Upper lobe of left lung (tissue), 6 donors: ENCODE data around the gene C1orf185. TPM values are rescaled to one million over a fixed set of nuclear protein-coding genes. Genes with fewer than 3 reads are reported as not detected.

ENCODE experiments used
- ATAC-seq, 2 donors: fragments of 200-7000 bp; cut with Tn5 transposase; one replicate each; pipeline ENCODE4 v1.9.1; 2022; ENCODE audit warnings: mild to moderate bottlenecking in 2 of 2, moderate library complexity in 2 of 2; ENCODE audit not compliant: low FRiP score in 2 of 2
- DNase-seq, 2 donors: peaks; one replicate each; pipeline ENCODE4 v3.0.0-alpha.2; 2019 to 2020
- H3K27ac ChIP-seq, 4 donors: fragments of 200-600 bp; sonication (generic); one replicate each; pipeline ENCODE4 v1.5.1; 2016 to 2019
- H3K27me3 ChIP-seq, 4 donors: fragments of 200-600 bp; sonication (generic); one replicate each; pipeline ENCODE4 v1.5.1; 2017 to 2019
- H3K36me3 ChIP-seq, 4 donors: fragments of 200-600 bp; sonication (generic); one replicate each; pipeline ENCODE4 v1.5.1; 2016 to 2019
- H3K4me1 ChIP-seq, 4 donors: fragments of 200-600 bp; sonication (generic); one replicate each; pipeline ENCODE4 v1.5.1; 2018 to 2019
- H3K4me3 ChIP-seq, 4 donors: fragments of 200-600 bp; sonication (generic); one replicate each; pipeline ENCODE4 v1.5.1; 2017 to 2019; ENCODE audit warnings: mild to moderate bottlenecking in 2 of 4, moderate library complexity in 1 of 4
- H3K9me3 ChIP-seq, 4 donors: fragments of 200-600 bp; sonication (generic); one replicate each; pipeline ENCODE4 v1.5.1; 2018 to 2019
- EP300 ChIP-seq, 4 donors: sonication (generic); formaldehyde crosslinking; IDR thresholded peaks; one replicate each; pipeline ENCODE4 v1.5.1; 2017; ENCODE audit warnings: antibody characterized with exemption in 4 of 4, control low read depth in 2 of 4
- POLR2A ChIP-seq, 4 donors: fragments of 450-650 bp; IDR thresholded peaks; one replicate each; pipeline ENCODE4 v1.5.1; 2016 to 2017; ENCODE audit warnings: antibody characterized with exemption in 4 of 4, mild to moderate bottlenecking in 2 of 4
- POLR2AphosphoS5 ChIP-seq, 2 donors: sonication (generic); formaldehyde crosslinking; IDR thresholded peaks; one replicate each; pipeline ENCODE4 v1.5.1; 2017; ENCODE audit warnings: antibody characterized with exemption in 2 of 2
- WGBS, 2 donors: methylation state at CpG; one replicate each; pipeline ENCODE4 v1.1.5; 2017 to 2018; 5-methylcytosine and 5-hydroxymethylcytosine counted together
- total RNA-seq, 6 donors: library from RNA; depleted of rRNA in 4 of 6; stranded (reverse); fragments of >200 nt in 4 of 6; gene quantifications; one replicate each; pipeline versions ENCODE4 v1.1.0 to v1.2.1, GENCODE V29; 2016 to 2021
- TF ChIP-seq, protein P1 (sequence below), 6 experiments: fragments of 450-650 bp in 4 of 6; fragments of 200-600 bp in 2 of 6; sonication (generic) in 2 of 6; IDR thresholded peaks; one replicate each; pipeline ENCODE4 v1.5.1; 2016 to 2019; ENCODE audit warnings: antibody characterized with exemption in 6 of 6
- donor health status: DM: no; HTN: no; CAD: no; lungs with moderate emphysema.
- donor health status: DM: no; HTN: yes; CAD: no; lungs with severe emphysema.

The C1orf185 gene
- total RNA-seq, 6 donors from 2014 or later, result not detected

DNA sequence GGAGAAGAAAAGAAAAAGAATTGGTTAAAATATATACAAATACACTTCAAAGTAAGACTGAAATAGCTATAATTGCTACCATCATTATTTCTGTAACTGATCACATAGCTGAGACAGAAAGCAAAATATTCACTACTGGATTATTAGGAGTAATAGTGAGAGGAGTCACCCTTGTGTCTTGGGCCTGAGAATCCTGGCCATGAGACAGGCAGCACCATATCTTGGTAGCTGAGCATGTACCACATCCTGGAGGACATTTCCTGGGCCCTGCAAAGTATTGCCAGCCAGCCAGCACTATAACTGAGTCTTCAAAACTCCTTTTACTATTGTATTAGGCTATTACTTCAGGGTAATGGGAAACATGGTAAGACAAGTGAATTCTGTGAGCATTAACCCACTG, 63.5 kb downstream of the C1orf185 start:
- H3K27ac ChIP-seq, result no peak overlapping the region
- no peaks in the 10 kb centered on the region for H3K9me3 ChIP-seq
- no peaks in the 10 kb centered on the region for H3K27me3 ChIP-seq
- no peak overlapping the region for H3K4me3 ChIP-seq
- ATAC-seq (no peak), DNase-seq (no peak)
- TF ChIP-seq POLR2A (IDR thresholded peaks at IDR 0.05) (no peak), EP300 (IDR thresholded peaks at IDR 0.05) (no peak), POLR2AphosphoS5 (IDR thresholded peaks at IDR 0.05) (no peak)
- TF ChIP-seq, protein P1, sequence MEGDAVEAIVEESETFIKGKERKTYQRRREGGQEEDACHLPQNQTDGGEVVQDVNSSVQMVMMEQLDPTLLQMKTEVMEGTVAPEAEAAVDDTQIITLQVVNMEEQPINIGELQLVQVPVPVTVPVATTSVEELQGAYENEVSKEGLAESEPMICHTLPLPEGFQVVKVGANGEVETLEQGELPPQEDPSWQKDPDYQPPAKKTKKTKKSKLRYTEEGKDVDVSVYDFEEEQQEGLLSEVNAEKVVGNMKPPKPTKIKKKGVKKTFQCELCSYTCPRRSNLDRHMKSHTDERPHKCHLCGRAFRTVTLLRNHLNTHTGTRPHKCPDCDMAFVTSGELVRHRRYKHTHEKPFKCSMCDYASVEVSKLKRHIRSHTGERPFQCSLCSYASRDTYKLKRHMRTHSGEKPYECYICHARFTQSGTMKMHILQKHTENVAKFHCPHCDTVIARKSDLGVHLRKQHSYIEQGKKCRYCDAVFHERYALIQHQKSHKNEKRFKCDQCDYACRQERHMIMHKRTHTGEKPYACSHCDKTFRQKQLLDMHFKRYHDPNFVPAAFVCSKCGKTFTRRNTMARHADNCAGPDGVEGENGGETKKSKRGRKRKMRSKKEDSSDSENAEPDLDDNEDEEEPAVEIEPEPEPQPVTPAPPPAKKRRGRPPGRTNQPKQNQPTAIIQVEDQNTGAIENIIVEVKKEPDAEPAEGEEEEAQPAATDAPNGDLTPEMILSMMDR (IDR thresholded peaks at IDR 0.05), result no peak
- H3K4me1 ChIP-seq, result no peaks in the 10 kb centered on the region
- no peaks in the 10 kb centered on the region for H3K36me3 ChIP-seq

DNA sequence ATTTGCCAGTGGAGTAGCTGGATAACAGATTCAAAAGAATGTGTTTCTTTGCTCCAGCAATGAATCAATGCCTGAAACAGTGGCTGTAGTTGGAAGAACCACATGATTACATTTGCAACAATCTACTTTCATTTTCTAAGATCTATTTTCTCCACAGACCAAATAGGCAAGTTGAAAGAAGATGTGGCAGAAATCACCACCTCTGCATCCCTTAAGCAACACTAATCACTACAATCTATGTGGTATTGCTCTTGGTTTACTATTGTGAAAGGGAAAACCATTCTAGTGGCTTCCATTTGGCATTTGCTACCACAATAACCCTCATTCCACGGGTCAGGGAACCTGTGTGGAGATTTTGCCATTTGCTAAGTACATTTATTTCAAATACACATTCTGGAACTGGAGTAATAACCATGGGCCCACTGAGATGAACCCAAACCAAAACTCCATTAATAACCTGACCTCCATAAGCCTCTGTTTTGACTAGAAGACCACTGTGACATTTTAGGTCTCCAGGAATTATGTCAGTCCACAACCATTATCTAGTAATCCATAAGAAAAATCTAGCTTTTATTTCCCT, 66.3 kb downstream of the C1orf185 start:
- WGBS, 2 donors, result 50 to 55% methylated on average over 1 of the region's 1 CpG
- Histone ChIP-seq H3K27ac (no peak overlapping the region), H3K4me1 (no peaks in the 10 kb centered on the region), H3K4me3 (no peak overlapping the region), H3K27me3 (no peaks in the 10 kb centered on the region), H3K9me3 (no peaks in the 10 kb centered on the region), H3K36me3 (no peaks in the 10 kb centered on the region)
- TF ChIP-seq POLR2AphosphoS5 (IDR thresholded peaks at IDR 0.05) (no peak), POLR2A (IDR thresholded peaks at IDR 0.05) (no peak), EP300 (IDR thresholded peaks at IDR 0.05) (no peak)
- TF ChIP-seq, protein P1 (IDR thresholded peaks at IDR 0.05), result no peak
- DNase-seq, result no peak
- no peak for ATAC-seq

DNA sequence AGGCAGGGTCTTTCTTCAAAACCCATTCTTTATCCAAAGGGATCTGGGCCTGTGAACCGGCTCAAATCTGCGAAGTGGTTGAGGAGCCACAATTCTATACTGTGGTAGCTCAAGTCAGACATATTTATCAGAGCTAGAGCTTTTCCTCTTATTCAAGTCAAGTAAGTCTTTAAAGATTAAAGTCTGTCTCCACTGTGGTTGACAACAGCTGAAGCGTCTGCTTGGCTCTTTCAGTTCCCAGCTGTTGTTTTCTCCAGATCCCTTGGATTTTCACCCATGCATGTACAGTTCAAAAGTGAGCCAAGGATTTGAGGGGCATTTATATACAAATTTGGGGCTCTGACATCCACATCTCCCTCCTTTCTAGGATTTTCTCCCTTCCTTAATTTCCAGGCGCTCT, 66.9 kb downstream of the C1orf185 start:
- ATAC-seq (no peak), DNase-seq (no peak)
- H3K36me3 ChIP-seq, result no peaks in the 10 kb centered on the region
- H3K27ac ChIP-seq, result no peak overlapping the region
- H3K9me3 ChIP-seq, result no peaks in the 10 kb centered on the region
- 84 to 92% methylated on average over 4 of the region's 4 CpGs for WGBS, 2 donors
- H3K4me1 ChIP-seq, result no peaks in the 10 kb centered on the region
- no peaks in the 10 kb centered on the region for H3K27me3 ChIP-seq
- no peak for TF ChIP-seq EP300 (IDR thresholded peaks at IDR 0.05)
- TF ChIP-seq POLR2AphosphoS5 (IDR thresholded peaks at IDR 0.05), result no peak
- no peak for TF ChIP-seq POLR2A (IDR thresholded peaks at IDR 0.05)
- TF ChIP-seq, protein P1 (IDR thresholded peaks at IDR 0.05), result no peak
- no peak overlapping the region for H3K4me3 ChIP-seq

DNA sequence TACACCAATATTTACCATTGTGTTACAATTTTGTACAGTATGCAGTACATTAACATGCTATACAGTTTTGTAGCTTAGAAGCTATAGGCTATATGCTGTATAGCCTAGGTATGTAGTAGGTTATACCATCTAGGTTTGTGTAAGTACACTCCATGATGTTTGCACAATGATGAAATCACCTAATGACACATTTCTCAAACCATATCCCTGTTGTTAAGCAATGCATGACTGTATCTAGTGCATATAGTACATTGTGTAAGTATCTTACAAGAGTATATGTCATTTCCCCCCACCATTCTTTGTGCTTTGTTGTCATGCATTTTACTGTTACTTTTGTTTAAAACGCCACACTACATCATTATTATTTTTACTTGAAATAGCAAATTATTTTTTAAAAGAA, 68.3 kb downstream of the C1orf185 start:
- no peak overlapping the region for H3K27ac ChIP-seq
- H3K4me1 ChIP-seq, result peaks cover 0 to 4% (median 0%) of the 10 kb centered on the region in 4 donors
- ATAC-seq, result no peak
- H3K27me3 ChIP-seq, result no peaks in the 10 kb centered on the region
- no peak for DNase-seq
- TF ChIP-seq EP300 (IDR thresholded peaks at IDR 0.05), result peak in 1 of 4 donors; percentile 68
- peak in 1 of 2 donors; percentile 60 for TF ChIP-seq POLR2AphosphoS5 (IDR thresholded peaks at IDR 0.05)
- TF ChIP-seq POLR2A (IDR thresholded peaks at IDR 0.05), result no peak
- TF ChIP-seq, protein P1 (IDR thresholded peaks at IDR 0.05), result no peak
- no peak overlapping the region for H3K4me3 ChIP-seq
- H3K36me3 ChIP-seq, result no peaks in the 10 kb centered on the region
- WGBS, 2 donors, result 68 to 79% methylated on average over 1 of the region's 1 CpG
- no peaks in the 10 kb centered on the region for H3K9me3 ChIP-seq

DNA sequence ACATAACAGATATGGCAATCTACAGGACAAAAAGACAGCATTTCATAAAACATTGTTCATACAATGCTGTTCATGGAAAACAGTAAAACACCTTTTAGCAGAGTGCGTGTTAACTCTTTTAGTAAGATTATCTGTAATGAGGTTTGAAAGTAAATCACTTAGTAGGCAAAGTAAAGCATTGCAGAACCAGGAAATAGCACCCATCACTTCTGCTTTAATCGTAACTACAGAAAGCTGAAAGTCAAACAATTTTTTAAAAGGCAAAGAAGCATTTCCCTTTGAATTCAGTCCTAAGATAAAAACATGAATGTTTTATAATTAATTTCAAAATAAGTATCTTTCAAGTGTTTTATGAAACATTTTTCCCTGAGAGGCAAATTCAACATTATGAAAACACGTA, 70.8 kb downstream of the C1orf185 start:
- no peak for DNase-seq
- Histone ChIP-seq H3K4me3 (no peak overlapping the region), H3K36me3 (no peaks in the 10 kb centered on the region), H3K9me3 (no peaks in the 10 kb centered on the region), H3K27me3 (no peaks in the 10 kb centered on the region), H3K4me1 (peaks cover 0 to 4% (median 0%) of the 10 kb centered on the region in 4 donors), H3K27ac (no peak overlapping the region)
- ATAC-seq, result no peak
- TF ChIP-seq EP300 (IDR thresholded peaks at IDR 0.05) (no peak), POLR2AphosphoS5 (IDR thresholded peaks at IDR 0.05) (no peak)
- TF ChIP-seq, protein P1 (IDR thresholded peaks at IDR 0.05), result no peak
- 65 to 83% methylated on average over 3 of the region's 3 CpGs for WGBS, 2 donors
